GM12864 (cell line): Measurements from ENCODE around the gene TDRD12.
"Not testable (repeated sequence)": the region's sequence is repeated elsewhere in the genome, so short reads cannot be mapped to it uniquely, and the experiment has no call there.

Source experiments
- DNase-seq: peaks from one replicate; pipeline ENCODE4 v3.0.0-alpha.2; 2011; ENCODE audit warnings: low read depth
- H3K4me3 ChIP-seq: 2 replicates; pipeline ENCODE4 v1.5.1; 2011; ENCODE audit warnings: mild to moderate bottlenecking, low read depth, low read length, control low read depth
- TF ChIP-seq, protein P1 (sequence below): IDR thresholded peaks from 2 replicates; pipeline ENCODE4 v1.5.1; 2011; ENCODE audit warnings: low read depth, mild to moderate bottlenecking, moderate library complexity, low read length, control low read depth, inconsistent platforms; ENCODE audit errors: missing control alignments

TDRD12 gene

DNA sequence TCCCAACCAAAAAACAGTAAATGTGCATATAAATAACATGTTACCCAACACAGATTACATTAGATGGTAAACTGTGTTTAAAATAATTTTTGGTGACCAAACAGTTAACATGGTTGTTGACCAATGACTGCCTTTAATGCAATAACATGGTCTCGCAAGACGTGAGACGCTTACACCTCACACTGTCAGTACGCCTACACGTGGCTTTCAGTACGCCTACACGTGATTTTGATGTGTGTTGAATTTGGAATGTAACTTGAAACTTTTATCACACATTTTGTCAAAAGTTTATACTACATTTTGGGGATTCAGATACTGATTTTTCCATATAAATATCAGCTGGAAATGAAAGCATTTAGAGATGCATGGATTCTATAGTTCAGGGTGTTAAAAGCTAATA is 118.0 kb downstream of the TDRD12 start:
- no peak overlapping the region for H3K4me3 ChIP-seq
- no peak for DNase-seq
- TF ChIP-seq, protein P1, sequence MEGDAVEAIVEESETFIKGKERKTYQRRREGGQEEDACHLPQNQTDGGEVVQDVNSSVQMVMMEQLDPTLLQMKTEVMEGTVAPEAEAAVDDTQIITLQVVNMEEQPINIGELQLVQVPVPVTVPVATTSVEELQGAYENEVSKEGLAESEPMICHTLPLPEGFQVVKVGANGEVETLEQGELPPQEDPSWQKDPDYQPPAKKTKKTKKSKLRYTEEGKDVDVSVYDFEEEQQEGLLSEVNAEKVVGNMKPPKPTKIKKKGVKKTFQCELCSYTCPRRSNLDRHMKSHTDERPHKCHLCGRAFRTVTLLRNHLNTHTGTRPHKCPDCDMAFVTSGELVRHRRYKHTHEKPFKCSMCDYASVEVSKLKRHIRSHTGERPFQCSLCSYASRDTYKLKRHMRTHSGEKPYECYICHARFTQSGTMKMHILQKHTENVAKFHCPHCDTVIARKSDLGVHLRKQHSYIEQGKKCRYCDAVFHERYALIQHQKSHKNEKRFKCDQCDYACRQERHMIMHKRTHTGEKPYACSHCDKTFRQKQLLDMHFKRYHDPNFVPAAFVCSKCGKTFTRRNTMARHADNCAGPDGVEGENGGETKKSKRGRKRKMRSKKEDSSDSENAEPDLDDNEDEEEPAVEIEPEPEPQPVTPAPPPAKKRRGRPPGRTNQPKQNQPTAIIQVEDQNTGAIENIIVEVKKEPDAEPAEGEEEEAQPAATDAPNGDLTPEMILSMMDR = no peak

DNA sequence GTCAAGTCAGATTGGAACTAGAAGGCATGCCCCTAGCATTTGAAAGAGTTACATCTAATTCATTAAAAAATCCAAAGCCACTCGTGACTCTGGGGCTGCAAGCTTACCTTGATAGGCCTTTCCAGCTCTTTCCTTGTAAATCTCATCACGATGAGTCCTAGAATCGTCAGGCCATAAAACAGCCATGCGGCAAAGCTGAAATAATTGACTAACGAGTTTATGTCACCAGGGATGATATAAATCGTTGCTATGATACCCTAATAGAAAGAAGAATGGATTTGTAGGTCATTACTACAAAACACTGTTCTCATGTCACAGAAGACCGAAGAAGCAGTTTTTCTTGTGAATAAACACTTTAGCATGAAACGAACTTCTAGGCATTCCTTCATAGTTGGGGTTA is 122.5 kb downstream of the TDRD12 start:
- H3K4me3 ChIP-seq = no peak overlapping the region
- DNase-seq = no peak
- TF ChIP-seq, protein P1 = no peak

DNA sequence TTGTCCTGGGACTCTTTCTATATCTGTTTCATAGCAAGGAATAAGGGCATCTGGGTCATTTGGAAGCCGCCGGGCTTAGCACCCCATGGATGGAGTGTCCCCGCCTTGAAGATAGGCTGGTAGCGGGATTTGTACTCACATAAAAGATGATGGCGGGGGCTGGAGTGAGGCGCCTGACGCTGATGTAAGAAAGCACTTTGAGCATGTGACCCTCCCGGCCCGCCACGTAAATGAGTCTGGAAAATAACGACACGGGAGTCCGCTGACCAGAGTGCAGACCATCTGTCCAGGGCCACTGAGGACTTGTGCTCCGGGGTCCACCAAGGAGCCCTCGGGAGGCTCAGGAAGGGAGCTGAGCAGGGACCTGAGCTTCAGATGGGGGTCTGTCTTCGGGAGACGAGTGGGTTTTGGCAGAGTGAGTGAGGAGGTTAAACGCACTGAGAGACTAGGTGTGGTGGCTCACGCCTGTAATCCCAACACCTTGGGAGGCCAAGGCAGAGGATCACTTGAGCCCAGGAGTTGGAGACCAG is 124.2 kb downstream of the TDRD12 start:
- TF ChIP-seq, protein P1 = no peak
- DNase-seq = no peak
- H3K4me3 ChIP-seq = no peak overlapping the region

DNA sequence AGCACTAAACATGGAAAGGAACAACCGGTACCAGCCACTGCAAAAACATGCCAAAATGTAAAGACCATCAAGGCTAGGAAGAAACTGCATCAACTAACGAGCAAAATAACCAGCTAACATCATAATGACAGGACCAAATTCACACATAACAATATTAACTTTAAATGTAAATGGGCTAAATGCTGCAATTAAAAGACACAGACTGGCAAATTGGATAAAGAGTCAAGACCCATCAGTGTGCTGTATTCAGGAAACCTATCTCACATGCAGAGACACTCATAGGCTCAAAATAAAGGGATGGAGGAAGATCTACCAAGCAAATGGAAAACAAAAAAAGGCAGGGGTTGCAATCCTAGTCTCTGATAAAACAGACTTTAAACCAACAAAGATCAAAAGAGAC is 128.5 kb downstream of the TDRD12 start:
- not testable (repeated sequence) for DNase-seq, H3K4me3 ChIP-seq

DNA sequence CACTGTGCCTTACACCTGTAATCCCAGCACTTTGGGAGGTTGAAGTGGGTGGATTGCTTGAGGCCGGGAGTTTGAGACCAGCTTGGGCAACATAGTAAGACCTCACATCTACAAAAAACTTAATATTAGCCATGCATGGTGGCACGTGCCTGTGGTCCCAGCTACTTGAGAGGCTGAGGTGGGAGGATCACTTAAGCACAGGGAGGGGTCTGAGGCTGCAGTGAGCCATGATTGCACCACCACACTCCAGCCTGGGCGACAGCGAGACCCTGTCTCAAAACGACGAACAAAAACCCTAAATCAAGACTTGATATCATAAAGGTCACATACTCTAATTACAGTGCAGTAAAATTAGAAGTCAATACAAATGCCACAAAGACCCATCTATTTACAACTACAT is 132.6 kb downstream of the TDRD12 start:
- DNase-seq = no peak
- H3K4me3 ChIP-seq = no peak overlapping the region
- TF ChIP-seq, protein P1 = no peak

- not testable (repeated sequence) for H3K4me3 ChIP-seq, DNase-seq
These were observed 137.3 kb downstream of the TDRD12 start for GRCh38 chr19:32856818-32857217.

DNA sequence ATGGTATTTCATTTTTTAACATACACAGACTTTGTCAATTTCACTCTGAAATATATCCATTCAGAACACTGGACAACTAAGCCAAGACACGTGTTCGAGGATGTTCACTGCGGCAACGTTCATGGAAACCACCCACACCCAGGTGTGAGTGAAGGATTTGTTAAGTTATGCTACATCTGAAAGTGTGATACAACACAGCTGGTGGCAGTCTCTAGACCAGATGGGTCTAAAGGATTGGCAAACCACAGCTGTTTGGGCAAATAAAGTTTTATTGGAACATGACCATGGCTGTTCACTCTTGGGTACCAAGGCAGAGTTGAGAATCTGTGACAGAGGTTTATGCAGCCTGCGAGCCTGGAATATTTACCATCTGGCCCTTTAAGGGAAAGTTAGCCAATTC is 138.0 kb downstream of the TDRD12 start:
- no peak overlapping the region for H3K4me3 ChIP-seq
- TF ChIP-seq, protein P1 = no peak
- no peak for DNase-seq

DNA sequence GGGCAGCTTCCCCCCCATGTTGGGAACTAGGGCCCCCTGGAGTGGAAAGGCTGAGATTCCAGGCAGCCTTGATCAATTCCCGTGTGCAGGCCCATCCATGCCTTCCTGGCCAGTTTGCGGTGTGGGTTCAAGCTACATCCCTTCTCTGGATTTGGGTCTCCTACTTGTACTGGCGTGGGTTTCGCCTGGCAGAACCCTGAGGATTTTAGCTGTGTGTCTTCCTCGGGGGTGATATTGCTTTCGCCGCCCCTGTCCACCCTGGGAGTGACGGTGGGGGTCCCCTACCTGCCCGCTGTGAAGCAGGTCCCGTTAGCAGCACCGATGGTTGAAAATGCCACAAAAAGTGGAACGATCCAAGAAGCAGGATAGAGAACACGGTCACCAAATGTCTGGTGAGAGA is 138.6 kb downstream of the TDRD12 start:
- H3K4me3 ChIP-seq = no peak overlapping the region
- TF ChIP-seq, protein P1 = no peak
- no peak for DNase-seq
